Stimulated activated CD4-positive, alpha-beta T cell treated with anti-CD3 and anti-CD28 coated beads, TNF-alpha, amount 100 ng/mL, for 1 hour (primary cell): ENCODE data around the gene SOX8.

Experiments used
- DNase-seq, 3 donors: peaks; one replicate each; pipeline ENCODE4 v3.0.0-alpha.2; 2020; ENCODE audit warnings: low read depth in 3 of 3, low spot score in 1 of 3

SOX8 gene

DNA sequence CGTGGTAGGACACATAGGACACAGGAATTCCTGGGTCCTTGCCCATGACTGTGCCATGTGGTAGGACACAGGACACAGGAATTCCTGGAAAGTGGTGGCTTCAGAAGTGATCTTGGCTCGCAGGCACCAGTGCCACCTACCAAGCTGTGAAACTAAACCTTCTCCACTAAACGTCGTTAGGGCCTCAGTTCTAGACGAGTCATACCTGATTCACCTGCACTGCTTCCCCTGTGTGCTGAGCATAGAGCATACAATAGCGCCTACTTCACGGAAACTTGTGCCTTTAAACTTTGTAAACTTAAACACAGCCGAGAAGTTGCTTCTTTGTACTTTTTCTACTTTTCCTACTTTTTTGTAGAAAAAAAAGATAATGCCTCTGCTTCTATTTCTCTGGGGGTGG lies 4.8 kb downstream of the SOX8 start:
- no peak for DNase-seq

DNA sequence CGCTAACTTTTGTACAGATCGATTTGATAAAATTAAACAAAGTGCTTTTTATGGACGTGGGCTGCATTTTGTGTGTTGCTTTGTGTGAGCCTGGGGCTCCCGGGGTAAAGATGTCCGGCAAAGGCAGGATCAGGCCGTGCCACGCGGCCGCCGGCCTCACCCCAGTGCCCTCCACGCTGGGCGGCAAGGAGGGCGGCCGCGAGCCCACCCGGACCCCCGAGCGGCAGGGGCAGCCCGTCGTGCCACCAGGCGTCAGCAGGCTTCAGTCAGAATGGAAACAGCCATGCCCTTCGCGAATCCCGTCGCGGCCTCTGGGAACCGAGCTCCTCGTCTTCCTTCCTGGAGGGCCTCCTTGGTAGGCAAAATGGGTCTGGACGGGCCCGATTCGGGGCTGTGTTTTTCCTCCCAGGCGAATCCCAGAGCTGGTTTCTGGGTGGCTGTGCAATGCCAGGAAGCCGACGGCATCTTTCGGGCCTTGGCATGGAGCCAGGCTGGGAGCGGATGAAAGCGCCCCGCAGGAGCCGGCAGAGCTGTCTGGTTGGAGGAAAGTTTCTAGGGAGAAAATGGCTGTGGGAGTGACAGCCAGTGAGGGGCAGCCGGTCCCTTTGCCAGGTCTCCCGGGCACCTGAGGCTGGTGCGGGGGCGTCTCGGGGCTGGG lies 5.5 kb downstream of the SOX8 start:
- no peak for DNase-seq

DNA sequence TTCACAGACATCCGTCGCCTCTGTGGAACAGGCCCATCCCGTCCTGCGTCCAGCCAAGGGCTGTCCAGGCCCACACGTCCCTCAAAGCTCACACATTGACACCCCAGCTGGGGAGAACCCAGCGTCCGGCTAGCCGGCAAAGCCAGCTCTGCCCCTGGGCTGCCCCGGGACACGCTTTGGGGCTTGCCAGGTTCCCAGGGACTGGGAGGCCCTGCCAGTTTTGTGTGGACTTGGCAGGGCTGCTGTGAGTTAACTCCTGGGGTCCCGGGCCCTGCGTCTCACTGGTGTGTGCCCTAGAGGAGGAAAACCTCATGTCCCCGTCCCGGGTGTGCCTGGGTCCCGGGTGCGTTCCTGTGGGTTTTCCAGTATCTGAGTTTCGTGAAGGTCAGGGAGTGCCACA lies 6.3 kb downstream of the SOX8 start:
- DNase-seq, result no peak

DNA sequence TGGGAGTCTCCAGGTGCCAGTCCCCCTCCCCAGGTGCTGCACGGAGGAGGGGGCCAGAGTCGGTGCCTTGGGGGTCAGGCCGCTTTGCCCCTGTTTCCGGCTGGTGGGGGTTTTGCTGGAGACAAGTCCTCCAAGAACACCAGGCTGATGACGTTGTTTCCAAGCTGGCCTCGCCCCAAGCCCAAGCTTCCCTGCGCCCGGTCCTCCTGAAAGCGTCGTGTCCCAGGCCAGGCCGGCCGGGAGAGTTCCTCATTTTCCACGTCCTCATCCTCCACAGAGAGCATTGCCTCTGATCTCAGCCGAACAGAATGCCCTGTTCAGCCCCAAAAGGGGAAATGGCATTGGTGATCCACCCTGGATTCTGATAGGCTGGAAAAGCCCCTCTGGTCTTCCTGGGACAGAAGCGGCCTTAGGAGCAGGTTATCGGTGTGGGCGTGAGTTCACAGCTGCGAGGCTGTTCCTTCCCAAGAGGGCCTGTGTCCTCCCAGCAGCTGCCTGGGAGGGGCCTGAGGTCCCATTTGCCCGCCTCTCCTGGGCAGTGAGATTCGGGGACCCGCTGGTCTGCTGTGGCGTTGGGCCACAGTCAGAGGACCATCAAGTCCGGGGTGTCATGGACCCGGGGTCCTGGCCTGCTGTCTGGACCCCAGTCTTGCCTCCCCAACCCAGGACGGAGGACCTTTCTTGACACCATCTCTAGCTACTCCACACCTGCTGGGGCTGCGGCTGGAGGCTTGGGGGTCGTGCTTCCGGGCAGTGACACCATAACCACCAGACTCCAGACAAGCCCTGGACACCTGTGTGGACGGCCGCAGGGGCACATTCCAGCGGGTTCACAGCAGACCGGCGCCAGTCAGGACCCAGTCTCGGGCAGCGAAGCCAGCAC lies 7.1 kb downstream of the SOX8 start:
- DNase-seq, result no peak

DNA sequence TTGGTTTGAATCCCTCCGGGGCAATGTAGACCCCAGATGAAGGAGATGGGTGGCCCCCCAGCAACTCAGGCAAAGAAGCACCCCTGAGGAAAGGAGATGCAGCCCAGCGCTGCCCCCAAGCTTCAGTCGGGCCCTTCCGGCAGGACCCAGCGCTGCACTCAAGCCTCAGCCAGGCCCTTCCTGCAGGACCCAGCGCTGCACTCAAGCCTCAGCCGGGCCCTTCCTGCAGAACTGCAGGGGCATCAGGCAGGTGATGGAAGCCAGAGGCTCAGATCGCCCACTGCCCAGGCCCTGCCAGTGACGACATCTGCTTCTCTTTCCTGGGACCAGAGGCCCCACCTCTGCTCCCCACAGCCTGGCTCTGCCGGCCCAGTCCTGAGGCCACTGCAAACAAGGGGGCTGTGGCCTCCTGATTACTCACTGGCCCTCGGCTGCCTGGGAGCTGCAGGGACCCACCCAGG lies 7.8 kb downstream of the SOX8 start:
- no peak for DNase-seq

DNA sequence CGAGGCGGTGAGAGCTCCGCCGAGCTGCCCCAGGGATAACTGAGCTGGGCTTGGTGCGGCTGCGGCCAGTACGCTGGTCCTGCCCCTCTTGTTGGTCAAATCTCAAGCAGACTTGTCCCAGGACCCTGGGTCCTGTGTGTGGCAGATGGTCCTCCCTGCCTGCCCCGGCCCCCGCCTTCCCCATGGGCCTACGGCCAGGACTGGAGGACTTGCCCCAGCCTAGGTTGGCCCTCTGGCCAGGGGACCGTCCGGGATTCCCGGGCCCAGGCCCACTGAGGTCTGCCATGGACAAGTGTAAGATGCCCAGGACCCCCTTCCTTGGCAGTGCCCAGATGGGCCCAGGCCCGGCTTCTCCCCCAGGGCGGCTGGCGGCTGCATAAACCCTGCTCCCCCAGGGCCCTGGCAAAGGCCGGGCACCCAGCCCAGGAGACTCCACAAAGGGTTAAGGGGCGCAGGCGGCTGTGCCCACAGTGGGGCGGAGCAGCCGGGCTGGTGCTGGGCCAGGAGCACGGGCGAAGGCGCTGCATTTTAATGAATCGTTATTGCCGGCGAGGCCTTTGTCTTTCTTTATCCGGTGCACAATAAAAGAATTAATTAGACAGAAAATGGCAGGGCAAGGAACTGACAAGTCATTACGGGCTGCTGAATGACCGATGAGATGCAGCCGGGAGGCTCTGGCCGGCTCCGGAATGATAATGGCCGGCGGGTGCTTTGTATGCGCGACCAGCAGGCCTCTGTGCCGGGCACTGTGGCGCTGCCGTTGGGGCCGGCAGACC lies 9.1 kb downstream of the SOX8 start:
- no peak for DNase-seq

DNA sequence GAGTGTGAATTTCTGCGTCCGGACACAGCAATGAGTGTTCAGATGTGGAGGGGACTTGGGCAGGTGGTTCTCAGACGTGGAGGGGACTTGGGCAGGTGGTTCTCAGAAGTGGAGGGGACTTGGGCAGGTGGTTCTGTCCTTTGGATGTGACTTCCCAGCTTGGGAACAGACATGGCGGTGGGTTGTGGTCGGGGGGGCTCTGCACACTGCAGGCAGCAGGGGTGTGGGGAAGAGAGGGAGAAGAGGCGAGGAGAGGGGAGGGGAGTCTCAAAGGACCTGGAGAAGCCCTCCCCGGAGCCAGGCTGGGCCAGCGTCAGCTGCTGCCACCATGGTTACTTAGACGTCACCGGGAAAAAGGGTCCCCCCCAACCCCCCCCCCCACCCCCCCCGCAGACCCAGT lies 9.8 kb downstream of the SOX8 start:
- no peak for DNase-seq

DNA sequence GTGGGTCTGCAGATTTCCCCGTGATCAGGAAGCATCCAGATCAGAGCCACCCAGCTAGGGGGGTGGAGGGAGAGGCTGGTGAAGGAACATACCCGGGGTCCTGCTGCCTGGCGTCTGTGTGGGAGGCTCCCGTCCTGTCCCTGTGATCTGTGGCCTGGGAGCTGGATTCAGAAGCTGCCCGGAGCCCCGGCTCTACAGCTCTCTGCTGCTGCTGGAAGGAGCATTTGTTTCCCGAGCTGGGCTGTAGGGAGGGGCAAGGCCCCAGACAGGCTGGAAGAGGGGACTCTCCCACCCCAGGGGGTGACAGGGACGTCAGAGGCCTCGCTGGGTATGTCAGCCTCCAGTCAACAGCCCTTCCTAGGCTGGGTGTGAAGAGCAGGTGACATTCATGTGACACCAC lies 10.2 kb downstream of the SOX8 start:
- DNase-seq, result no peak

DNA sequence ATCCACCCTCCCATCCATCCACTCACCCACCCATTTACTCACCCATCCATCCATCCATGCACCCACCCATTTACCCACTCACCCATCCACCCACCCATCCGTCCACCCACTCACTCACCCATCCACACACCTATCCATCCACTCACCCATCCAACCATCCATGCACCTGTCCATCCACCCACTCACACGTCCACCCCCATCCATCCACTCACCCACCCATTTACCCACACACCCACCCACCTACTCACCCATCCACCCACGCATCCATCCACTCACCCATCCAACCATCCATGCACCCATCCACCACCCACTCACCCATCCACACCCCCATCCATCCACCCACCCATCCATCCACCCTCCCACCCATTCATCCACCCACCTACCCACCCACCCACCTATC lies 12.2 kb downstream of the SOX8 start:
- DNase-seq, result no peak

DNA sequence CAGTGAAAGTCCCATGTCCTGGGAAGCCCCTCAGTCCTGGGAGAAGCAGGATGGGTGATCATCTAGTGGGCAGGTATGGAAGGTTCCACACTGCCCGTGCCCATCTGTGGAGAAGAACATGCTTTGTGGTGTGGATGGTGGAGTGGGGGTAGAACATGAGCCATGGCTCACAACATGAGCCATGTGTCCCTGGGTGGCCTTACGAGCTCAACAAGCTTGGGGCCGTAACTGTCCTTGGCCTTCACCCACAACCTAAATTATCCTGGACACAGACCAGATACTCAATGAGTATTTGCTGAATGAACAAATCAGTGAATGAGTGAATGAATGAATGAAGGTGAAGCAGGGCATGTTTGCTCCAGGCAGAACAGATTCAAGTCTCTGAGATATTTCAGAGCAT lies 13.5 kb downstream of the SOX8 start:
- DNase-seq, result no peak

DNA sequence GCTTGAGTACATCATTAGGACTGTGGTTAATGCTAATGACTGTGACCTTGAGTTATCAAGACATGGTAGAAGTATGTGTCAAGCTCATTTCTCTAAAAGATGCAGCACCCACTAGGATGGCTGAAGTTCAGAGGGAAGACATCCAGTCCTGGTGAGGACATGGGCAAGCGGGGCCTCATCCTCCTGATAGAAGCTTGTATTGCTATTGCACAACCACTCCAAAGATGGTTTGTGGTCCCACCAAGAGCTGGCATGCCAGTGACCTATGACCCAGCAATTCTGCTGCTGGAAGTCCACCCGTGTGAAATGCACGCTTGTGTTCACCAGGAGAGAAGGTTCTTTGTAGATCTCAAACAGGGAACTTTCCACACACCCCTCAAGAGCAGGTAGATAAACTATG lies 14.2 kb downstream of the SOX8 start:
- DNase-seq, result no peak

DNA sequence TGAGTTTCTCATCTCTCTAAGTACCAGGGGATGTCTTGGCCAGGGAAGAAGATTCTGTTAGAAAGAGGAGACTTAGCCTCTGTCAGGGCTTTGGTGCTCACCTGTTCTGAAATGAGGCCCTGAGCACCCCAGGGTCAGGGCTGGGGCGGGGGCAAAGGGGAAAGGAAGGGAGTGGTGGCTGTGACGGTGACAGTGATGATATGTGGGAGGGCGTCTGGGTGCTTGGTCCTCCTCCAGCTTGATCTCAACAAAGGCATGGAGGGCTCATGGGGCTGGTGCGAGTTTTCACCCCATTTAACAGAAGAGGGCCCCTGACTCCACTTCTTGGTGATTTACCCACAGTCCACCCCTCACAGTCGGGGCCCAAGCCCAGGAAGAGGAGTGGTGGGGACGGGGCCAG lies 15.1 kb downstream of the SOX8 start:
- no peak for DNase-seq

DNA sequence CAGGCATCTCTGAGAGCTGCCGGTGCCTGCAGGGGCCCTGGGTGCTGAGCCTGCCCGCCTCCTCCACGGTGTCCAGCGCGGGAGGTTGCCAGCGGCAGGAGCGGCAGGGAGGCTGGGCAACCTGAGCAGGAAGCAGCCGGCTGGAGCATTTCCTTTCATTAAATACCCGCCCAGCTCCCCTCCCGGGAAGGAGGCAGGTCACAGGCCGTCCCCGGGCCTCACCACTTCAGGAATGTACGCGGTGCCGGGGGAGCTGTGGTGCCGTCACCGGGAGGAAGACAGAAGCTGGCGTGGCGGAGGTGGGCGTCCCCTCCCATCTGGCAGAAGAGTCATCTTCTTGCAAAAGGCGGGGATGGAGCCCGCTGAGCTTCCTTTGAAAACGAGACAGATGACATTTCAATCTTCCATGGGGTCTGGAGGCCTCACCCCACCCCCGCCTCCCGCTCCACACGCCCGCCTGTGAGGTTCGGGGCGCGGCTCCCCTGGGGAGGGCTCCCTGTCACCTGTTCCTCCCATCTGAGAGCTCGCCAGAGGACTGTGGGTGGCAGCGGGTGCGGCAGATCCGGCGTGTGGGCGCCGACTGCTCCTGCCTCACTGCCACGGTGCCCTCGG lies 16.0 kb downstream of the SOX8 start:
- DNase-seq, result peak in 2 of 3 donors; percentile 39 to 45

DNA sequence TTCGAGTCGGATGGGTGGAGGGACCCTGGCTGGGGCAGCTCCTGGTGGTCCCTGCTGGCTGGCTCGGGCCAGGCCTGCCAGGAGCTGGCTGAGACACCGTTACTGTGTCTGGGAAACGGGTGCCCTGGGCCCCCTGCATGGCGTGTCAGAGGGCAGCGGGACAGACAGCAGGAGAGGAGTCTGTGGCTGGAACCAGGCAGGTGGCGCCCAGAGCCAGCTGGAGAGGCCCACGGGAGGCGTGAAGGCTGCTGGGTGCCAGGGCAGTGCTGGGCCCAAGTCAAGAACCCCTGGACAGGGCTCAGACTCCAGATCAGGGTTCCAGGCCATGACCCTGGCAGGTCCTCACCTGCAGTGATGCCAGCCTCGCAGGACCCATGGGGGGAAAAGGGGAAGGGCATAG lies 16.6 kb downstream of the SOX8 start:
- no peak for DNase-seq

DNA sequence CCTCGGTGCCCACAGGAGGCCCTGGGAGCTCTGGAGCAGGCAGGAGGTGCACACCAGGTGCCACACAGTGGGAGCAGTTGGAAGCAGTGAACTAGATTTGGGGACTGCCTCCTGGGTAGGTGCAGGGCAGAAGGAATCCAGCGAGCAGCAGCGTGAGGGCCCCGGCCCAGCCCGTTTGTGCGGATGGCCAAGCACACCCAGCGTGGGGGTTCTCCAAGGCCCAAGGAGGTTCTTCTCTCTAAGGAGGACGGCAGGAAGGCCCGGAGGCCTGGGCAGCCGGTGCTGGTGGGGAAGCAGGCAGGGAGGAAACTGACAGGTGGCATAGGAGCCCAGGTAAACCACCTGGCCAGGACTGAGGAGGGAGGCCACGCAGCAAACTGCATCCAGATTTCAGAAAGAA lies 17.0 kb downstream of the SOX8 start:
- DNase-seq, result no peak

DNA sequence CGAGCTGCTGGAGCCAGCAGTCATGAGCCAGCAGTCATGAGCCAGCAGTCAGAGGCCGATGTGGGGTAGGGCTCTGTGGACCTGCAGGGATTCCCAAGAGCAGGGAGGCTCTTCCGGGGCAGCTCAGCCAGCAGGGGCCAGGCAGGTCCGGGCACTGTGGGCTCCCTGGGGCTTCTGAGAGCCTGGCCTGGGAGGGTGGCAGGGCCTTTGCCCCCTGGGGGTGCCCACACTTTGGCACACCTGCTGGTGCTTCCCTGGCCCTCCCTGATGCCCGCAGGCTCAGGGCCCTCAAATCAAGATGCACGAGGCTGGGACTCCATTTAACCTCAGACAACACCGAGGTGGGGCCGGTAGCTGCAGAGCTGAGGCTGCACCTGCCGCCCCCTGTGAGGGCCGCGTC lies 18.1 kb downstream of the SOX8 start:
- no peak for DNase-seq

DNA sequence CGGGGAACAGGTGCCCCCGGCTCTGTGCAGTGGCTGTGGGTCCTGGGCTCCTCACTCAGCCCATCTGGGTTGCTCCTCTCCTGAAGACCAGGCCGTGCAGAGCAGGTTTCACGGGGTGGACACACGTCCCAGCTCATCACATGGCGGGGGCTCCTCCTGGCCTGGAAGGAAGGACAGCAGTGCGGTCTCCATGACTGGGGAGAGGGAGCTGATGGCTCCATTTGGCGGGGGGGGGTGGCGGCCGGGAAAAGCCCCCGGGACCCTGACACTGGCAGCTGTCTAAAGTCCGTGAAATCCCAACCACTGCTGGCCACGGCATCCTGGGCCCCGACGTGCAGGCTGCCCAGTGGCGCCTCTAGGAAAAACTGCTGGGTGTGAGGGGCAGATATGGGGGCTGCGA lies 19.0 kb downstream of the SOX8 start:
- DNase-seq, result no peak

DNA sequence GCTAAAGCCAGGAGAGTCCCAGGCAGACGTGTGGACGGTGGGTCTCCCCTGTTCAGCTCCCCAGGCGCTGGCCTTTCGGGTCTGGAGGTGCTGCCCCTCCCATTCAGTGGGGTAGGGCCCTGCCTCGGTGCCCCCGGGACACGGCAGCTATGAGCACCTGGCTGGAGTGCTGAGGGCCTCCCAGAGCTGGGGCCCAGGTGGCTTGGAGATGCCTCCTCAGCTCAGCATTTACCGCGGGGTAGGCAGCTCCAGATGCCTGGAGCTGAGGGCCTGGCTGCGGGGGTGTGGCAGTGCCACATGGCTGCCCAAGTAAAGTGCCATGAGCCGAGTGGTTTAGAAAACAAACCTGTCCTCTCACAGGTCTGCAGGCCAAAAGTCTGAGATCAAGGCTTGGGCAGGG lies 19.5 kb downstream of the SOX8 start:
- no peak for DNase-seq

DNA sequence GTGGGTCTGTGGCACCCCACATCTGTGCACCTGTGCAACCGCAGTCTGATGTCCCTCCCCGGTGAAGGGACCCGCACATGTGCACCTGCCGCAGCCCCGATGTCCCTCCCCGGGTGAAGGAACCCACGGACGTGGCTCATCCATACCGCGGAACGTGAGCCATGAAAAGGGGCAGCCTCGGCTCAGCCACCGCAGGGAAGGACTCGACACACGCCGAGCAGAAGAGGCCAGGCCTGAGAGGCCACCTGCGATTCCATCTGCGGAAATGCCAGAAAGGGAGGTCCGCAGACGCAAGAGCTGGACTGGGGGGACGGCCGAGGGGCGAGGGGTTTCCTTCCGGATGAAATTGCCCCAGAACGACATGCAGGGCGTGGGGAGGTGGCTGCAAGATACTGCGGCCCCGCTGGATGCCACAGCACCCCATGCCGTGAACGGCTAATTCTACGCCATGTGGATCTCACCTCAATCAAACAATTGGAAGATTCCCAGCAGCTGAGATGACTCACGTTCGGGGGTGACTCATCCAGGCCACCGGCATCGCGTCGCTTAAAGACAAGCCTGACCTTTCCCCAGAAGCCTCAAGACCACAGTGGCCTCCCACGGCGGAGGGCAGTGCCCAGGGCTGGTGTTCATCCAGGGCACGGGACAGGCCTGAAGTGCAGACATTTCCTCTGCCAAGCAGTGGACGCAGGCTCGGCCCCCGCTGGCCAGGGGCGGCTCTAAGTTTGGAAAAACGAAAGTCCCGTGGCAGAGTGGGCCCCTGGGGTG lies 21.0 kb downstream of the SOX8 start:
- peak in 2 of 3 donors; percentile 57 to 64 for DNase-seq

DNA sequence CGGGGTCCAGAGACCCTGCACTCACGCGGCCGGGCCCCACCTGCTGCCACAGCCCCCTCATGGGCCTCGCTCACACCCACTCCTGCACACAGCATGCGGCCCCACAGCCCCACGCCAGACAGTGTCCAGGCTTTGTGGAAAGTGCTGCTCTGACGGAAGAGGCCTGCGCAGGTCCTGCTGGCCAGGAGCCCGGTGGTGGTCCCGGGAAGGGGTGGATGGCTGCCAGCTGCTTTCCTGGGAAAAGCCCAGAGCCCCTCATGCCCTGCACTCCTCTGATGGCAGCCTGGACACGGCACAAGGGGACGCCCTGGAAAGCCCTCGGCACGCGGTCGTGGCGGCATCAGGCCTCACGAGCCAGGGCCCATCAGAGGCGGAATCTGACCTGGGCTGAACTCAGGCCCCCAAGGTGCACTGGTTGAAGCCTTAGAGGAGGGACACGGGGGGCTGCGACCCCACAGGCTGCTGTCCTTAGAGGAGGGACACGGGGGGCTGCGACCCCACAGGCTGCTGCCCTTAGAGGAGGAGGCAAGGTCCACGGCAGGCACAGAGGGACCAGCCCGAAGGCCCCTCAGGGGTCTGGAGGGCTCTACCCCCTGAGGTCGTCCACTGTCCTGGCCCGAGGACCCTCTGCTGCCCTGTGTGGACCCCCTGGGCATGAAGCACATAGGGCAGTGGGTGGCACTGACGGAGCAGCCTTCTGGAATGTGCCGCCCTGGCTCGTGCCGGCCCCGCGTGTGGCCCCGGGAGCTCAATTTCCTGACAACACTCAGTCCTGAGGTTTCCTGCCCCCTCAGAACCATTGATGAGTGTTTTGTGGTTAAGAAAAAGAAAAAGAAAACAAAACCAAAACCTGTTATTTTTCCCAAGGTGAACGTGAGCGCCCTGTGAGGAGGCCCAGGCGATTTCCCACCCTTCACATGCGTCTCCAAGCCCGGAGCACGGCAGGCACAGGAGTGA lies 22.1 kb downstream of the SOX8 start:
- DNase-seq, result no peak
